OCI-LY7 (cell line): ENCODE data around the gene CLEC2L. TPM values are rescaled to one million over a fixed set of nuclear protein-coding genes. Genes with fewer than 3 reads are reported as not detected.

ENCODE experiments used
- BruUV-seq: library from RNA; stranded (reverse); fragments of 400-500 nt; replicated peaks from 2 replicates; lab custom pipeline; 2021; lab: Mats Ljungman, UMichigan
- CTCF ChIA-PET: fragments of 300-600 bp; sonication (Branson Sonifier 250); formaldehyde crosslinking; loops from one replicate; lab custom pipeline; 2022; ENCODE audit warnings: antibody characterized with exemption; ENCODE audit not compliant: unreplicated experiment; lab: Charles Lee
- POLR2A ChIA-PET: fragments of 300-600 bp; sonication (Branson Sonifier 250); formaldehyde crosslinking; loops from one replicate; lab custom pipeline; 2022; ENCODE audit warnings: antibody characterized with exemption; lab: Charles Lee
- DNase-seq: peaks from one replicate; pipeline ENCODE4 v3.0.0-alpha.2; 2015; ENCODE audit warnings: low spot score
- H2AFZ ChIP-seq: fragments of 200-600 bp; sonication (generic), shearing (Covaris generic); 2 replicates; pipeline ENCODE4 v1.6.1; 2014; ENCODE audit warnings: mild to moderate bottlenecking, antibody characterized with exemption, low read length, moderate library complexity
- H3K27ac ChIP-seq: fragments of 200-600 bp; sonication (generic); 2 replicates; pipeline ENCODE4 v1.5.1; 2014; ENCODE audit warnings: mixed run types, low read depth, mild to moderate bottlenecking, moderate library complexity, low read length, inconsistent platforms; ENCODE audit not compliant: poor library complexity, severe bottlenecking
- H3K36me3 ChIP-seq: fragments of 200-600 bp; sonication (generic); 2 replicates; pipeline ENCODE4 v1.6.1; 2014; ENCODE audit warnings: mild to moderate bottlenecking, antibody characterized with exemption, low read length, moderate library complexity, mixed read lengths; ENCODE audit not compliant: insufficient read depth
- H3K4me1 ChIP-seq: fragments of 200-600 bp; sonication (generic); 2 replicates; pipeline ENCODE4 v1.5.1; 2014; ENCODE audit warnings: mild to moderate bottlenecking, low read length; ENCODE audit not compliant: insufficient read depth, poor library complexity, severe bottlenecking
- H3K4me2 ChIP-seq: fragments of 200-600 bp; sonication (generic); 2 replicates; pipeline ENCODE4 v1.6.1; 2014; ENCODE audit warnings: mild to moderate bottlenecking, low read length
- H3K4me3 ChIP-seq: fragments of 200-600 bp; sonication (generic); 2 replicates; pipeline ENCODE4 v1.5.1; 2014; ENCODE audit warnings: mild to moderate bottlenecking, low read depth, low read length; ENCODE audit not compliant: poor library complexity, severe bottlenecking
- H3K79me2 ChIP-seq: fragments of 200-600 bp; sonication (generic); 2 replicates; pipeline ENCODE4 v1.6.1; 2016; ENCODE audit warnings: low read depth, mild to moderate bottlenecking, low read length, moderate library complexity, mixed read lengths; ENCODE audit not compliant: insufficient read depth
- H3K9me2 ChIP-seq: fragments of 200-600 bp; sonication (generic); 2 replicates; pipeline ENCODE4 v1.6.1; 2016; ENCODE audit warnings: mild to moderate bottlenecking, low read length, mixed read lengths; ENCODE audit not compliant: insufficient read depth
- H3K9me3 ChIP-seq: fragments of 200-600 bp; sonication (generic); 2 replicates; pipeline ENCODE4 v1.6.1; 2014; ENCODE audit warnings: mild to moderate bottlenecking, mixed run types, low read length, mixed read lengths
- H4K20me1 ChIP-seq: fragments of 200-600 bp; sonication (generic); 2 replicates; pipeline ENCODE4 v1.6.1; 2014; ENCODE audit warnings: mild to moderate bottlenecking, antibody characterized with exemption, low read length, moderate library complexity, mixed read lengths; ENCODE audit not compliant: insufficient read depth
- EZH2phosphoT487 ChIP-seq: fragments of 200-600 bp; sonication (generic); IDR thresholded peaks from 2 replicates; pipeline ENCODE4 v1.6.1; 2018; ENCODE audit warnings: low read depth, borderline replicate concordance, mild to moderate bottlenecking, mixed run types, antibody characterized with exemption, low read length, moderate library complexity, mixed read lengths
- intact Hi-C: fragments of 100-400 bp; cut with micrococcal nuclease; formaldehyde crosslinking; loops from one replicate; pipeline ENCODE4 v1.10.0; 2022; ENCODE audit not compliant: unreplicated experiment
- total RNA-seq, 2 experiments: library from RNA; depleted of rRNA in 1 of 2; stranded (reverse); fragments of >200 nt in 1 of 2; shearing (Covaris generic) in 1 of 2; gene quantifications; 2 replicates each; pipeline ENCODE4 v1.2.3, GENCODE V29; 2014 to 2022
- TF ChIP-seq, protein P1 (sequence below): fragments of 200-600 bp; sonication (generic); conservative IDR thresholded peaks from 2 replicates; pipeline ENCODE4 v1.5.1; 2014; ENCODE audit warnings: mild to moderate bottlenecking, antibody characterized with exemption, low read length, moderate library complexity, mixed read lengths

CLEC2L gene
- total RNA-seq, 2 experiments from 2014 or later, result not detected

- CTCF ChIA-PET, result interaction anchor here (0.6 kb wide), 1 partner anchor 550 kb away, joined by 11 read pairs; no protein-coding TSS in a partner anchor
These were observed 46.6 kb downstream of the CLEC2L start for GRCh38 chr7:139570119-139570518.

DNA sequence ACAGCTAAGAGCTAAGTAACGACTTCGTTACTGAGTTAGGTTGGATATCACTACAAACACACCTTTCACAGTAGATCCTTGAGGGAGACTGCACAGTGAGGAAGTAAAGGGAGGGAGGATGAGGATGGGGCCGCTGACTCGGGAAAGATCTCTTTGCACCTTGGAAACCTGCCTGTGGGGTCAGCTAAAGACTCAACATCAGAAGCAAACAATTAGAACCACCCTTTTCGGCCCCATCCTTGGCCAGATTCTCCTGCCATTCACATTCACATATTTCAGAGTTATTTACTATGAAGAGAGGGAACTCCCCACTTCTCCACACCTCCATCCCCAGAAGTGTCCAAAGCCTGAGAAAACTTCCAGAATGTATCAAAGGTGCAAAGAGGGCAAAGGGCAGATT, 47.1 kb downstream of the CLEC2L start:
- Histone ChIP-seq H3K4me2 (no peak overlapping the region), H3K79me2 (no peaks in the 10 kb centered on the region), H3K4me1 (no peaks in the 10 kb centered on the region), H3K4me3 (no peak overlapping the region), H3K27ac (no peak overlapping the region), H3K36me3 (no peaks in the 10 kb centered on the region), H3K9me3 (no peaks in the 10 kb centered on the region), H2AFZ (no peak overlapping the region), H4K20me1 (no peaks in the 10 kb centered on the region), H3K9me2 (no peaks in the 10 kb centered on the region)
- intact Hi-C loops, result no loop called here
- TF ChIP-seq, protein P1, sequence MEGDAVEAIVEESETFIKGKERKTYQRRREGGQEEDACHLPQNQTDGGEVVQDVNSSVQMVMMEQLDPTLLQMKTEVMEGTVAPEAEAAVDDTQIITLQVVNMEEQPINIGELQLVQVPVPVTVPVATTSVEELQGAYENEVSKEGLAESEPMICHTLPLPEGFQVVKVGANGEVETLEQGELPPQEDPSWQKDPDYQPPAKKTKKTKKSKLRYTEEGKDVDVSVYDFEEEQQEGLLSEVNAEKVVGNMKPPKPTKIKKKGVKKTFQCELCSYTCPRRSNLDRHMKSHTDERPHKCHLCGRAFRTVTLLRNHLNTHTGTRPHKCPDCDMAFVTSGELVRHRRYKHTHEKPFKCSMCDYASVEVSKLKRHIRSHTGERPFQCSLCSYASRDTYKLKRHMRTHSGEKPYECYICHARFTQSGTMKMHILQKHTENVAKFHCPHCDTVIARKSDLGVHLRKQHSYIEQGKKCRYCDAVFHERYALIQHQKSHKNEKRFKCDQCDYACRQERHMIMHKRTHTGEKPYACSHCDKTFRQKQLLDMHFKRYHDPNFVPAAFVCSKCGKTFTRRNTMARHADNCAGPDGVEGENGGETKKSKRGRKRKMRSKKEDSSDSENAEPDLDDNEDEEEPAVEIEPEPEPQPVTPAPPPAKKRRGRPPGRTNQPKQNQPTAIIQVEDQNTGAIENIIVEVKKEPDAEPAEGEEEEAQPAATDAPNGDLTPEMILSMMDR, result no peak
- no TSS peak for BruUV-seq
- POLR2A ChIA-PET, result no interaction called here
- DNase-seq, result no peak
- CTCF ChIA-PET, result no interaction called here

More at GRCh38 chr7:139570119-139570518, 46.6 kb downstream of the CLEC2L start:
- no peaks in the 10 kb centered on the region for H3K9me3 ChIP-seq
- no peaks in the 10 kb centered on the region for H3K9me2 ChIP-seq
- no peak for DNase-seq
- no peaks in the 10 kb centered on the region for H3K4me1 ChIP-seq
- intact Hi-C loops, result no loop called here
- H3K4me3 ChIP-seq, result no peak overlapping the region
- H4K20me1 ChIP-seq, result no peaks in the 10 kb centered on the region
- BruUV-seq, result no TSS peak
- H3K36me3 ChIP-seq, result no peaks in the 10 kb centered on the region
- no peak overlapping the region for H2AFZ ChIP-seq
- no peak overlapping the region for H3K4me2 ChIP-seq
- no peaks in the 10 kb centered on the region for H3K79me2 ChIP-seq
- POLR2A ChIA-PET, result no interaction called here
- H3K27ac ChIP-seq, result no peak overlapping the region
- TF ChIP-seq, protein P1, result no peak
- no peak for TF ChIP-seq EZH2phosphoT487

- no peak overlapping the region for H2AFZ ChIP-seq
- intact Hi-C loops, result no loop called here
- no peaks in the 10 kb centered on the region for H3K4me1 ChIP-seq
- TF ChIP-seq EZH2phosphoT487, result no peak
- TF ChIP-seq, protein P1, result no peak
- no peaks in the 10 kb centered on the region for H4K20me1 ChIP-seq
- no peaks in the 10 kb centered on the region for H3K79me2 ChIP-seq
- no peaks in the 10 kb centered on the region for H3K9me2 ChIP-seq
- H3K4me3 ChIP-seq, result no peak overlapping the region
- no peaks in the 10 kb centered on the region for H3K36me3 ChIP-seq
- no peak for DNase-seq
- POLR2A ChIA-PET, result no interaction called here
- no TSS peak for BruUV-seq
- CTCF ChIA-PET, result no interaction called here
- H3K9me3 ChIP-seq, result no peaks in the 10 kb centered on the region
- H3K27ac ChIP-seq, result no peak overlapping the region
- H3K4me2 ChIP-seq, result no peak overlapping the region
These were observed 47.7 kb downstream of the CLEC2L start for GRCh38 chr7:139571190-139571589.
